GM19328 (cell line): ENCODE results near the gene PAH.
A peak's percentile ranks its signal among the peaks of the same experiment; 100 is the strongest.

Experiments used
- ATAC-seq: cut with Tn5 transposase; IDR thresholded peaks from one replicate; pipeline ENCODE4 v1.9.1; 2021; ENCODE audit warnings: mild to moderate bottlenecking, moderate library complexity; ENCODE audit not compliant: unreplicated experiment

Gene PAH

GRCh38 chr12:102917026-102917787 lies at the start of gene PAH:
PAH (minus strand) TSS chr12:102917244; CDS start chr12:102917130, 114 bp downstream.
- ATAC-seq: no peak

GRCh38 chr12:102966200-102966863 lies 49.3 kb upstream of the PAH start:
- ATAC-seq: no peak

- no peak for ATAC-seq
These were observed 48.5 kb upstream of the PAH start for GRCh38 chr12:102965281-102966155.

- no peak for ATAC-seq
These were observed 47.8 kb upstream of the PAH start for GRCh38 chr12:102964872-102965271.

GRCh38 chr12:102963796-102964195 lies 46.8 kb upstream of the PAH start:
- no peak for ATAC-seq

GRCh38 chr12:102962986-102963385 lies 45.9 kb upstream of the PAH start:
- no peak for ATAC-seq

- no peak for ATAC-seq
These were observed 45.5 kb upstream of the PAH start for GRCh38 chr12:102962532-102962931.

- ATAC-seq: no peak
These were observed 44.4 kb upstream of the PAH start for GRCh38 chr12:102961466-102961855.

GRCh38 chr12:102960766-102961465 lies 43.9 kb upstream of the PAH start:
- no peak for ATAC-seq

- ATAC-seq: no peak
These were observed 42.3 kb upstream of the PAH start for GRCh38 chr12:102959391-102959790.

- no peak for ATAC-seq
These were observed 41.8 kb upstream of the PAH start for GRCh38 chr12:102958830-102959176.

- peak; percentile 52 for ATAC-seq
These were observed 41.2 kb upstream of the PAH start for GRCh38 chr12:102958073-102958829.

- ATAC-seq: no peak
These were observed 40.5 kb upstream of the PAH start, which contains the start of gene ASCL1 for GRCh38 chr12:102957339-102958050. ASCL1 (plus strand) TSS chr12:102957674; CDS start chr12:102958245, 571 bp downstream.

- ATAC-seq: no peak
These were observed 39.8 kb upstream of the PAH start for GRCh38 chr12:102956738-102957327.

- ATAC-seq: no peak
These were observed 39.1 kb upstream of the PAH start for GRCh38 chr12:102955926-102956737.

- no peak for ATAC-seq
These were observed 37.1 kb upstream of the PAH start for GRCh38 chr12:102954134-102954533.

- no peak for ATAC-seq
These were observed 36.2 kb upstream of the PAH start for GRCh38 chr12:102953221-102953620.

- no peak for ATAC-seq
These were observed 34.8 kb upstream of the PAH start for GRCh38 chr12:102951841-102952240.
